Calu3 (cell line): ENCODE results near the gene PABPC3. TPM values are rescaled to one million over a fixed set of nuclear protein-coding genes. Genes with fewer than 3 reads are reported as not detected.

Experiments used
- BruUV-seq: library from RNA; stranded (reverse); fragments of 400-500 nt; replicated peaks from 2 replicates; lab custom pipeline; 2021; lab: Mats Ljungman, UMichigan
- CTCF ChIA-PET: fragments of 300-600 bp; sonication (Branson Sonifier 250); formaldehyde crosslinking; loops from one replicate; lab custom pipeline; 2022; ENCODE audit warnings: antibody characterized with exemption; lab: Charles Lee
- DNase-seq: peaks from one replicate; pipeline ENCODE4 v3.0.0; 2022
- H3K27ac Mint-ChIP-seq: one replicate; pipeline ENCODE4 v1.8.0; 2022; ENCODE audit warnings: mixed read lengths; ENCODE audit not compliant: unreplicated experiment
- H3K27me3 Mint-ChIP-seq: one replicate; pipeline ENCODE4 v1.8.0; 2022; ENCODE audit warnings: mixed read lengths; ENCODE audit not compliant: unreplicated experiment
- H3K36me3 Mint-ChIP-seq: one replicate; pipeline ENCODE4 v1.8.0; 2022; ENCODE audit warnings: mild to moderate bottlenecking, moderate library complexity, mixed read lengths; ENCODE audit not compliant: insufficient read depth, unreplicated experiment
- H3K4me1 Mint-ChIP-seq: one replicate; pipeline ENCODE4 v1.8.0; 2022; ENCODE audit warnings: mild to moderate bottlenecking, low read depth, mixed read lengths; ENCODE audit not compliant: unreplicated experiment
- H3K4me3 Mint-ChIP-seq: one replicate; pipeline ENCODE4 v1.8.0; 2022; ENCODE audit warnings: mild to moderate bottlenecking, low read depth, moderate library complexity, mixed read lengths; ENCODE audit not compliant: unreplicated experiment
- H3K9me3 Mint-ChIP-seq: one replicate; pipeline ENCODE4 v1.8.0; 2022; ENCODE audit warnings: low read depth, mixed read lengths; ENCODE audit not compliant: unreplicated experiment
- intact Hi-C: fragments of 100-400 bp; cut with micrococcal nuclease; formaldehyde crosslinking; loops from one replicate; pipeline ENCODE4 v1.10.0; 2022; ENCODE audit not compliant: unreplicated experiment
- total RNA-seq: library from RNA; stranded (reverse); gene quantifications from 2 replicates; pipeline ENCODE4 v1.2.3, GENCODE V29; 2022
- TF ChIP-seq, protein P1 (sequence below): fragments of 200-600 bp; IDR thresholded peaks from one replicate; pipeline ENCODE4 v1.8.0; 2022; ENCODE audit warnings: antibody characterized with exemption; ENCODE audit not compliant: unreplicated experiment

PABPC3 gene
- total RNA-seq, 1 experiment from 2014 or later: 0.28 TPM

DNA sequence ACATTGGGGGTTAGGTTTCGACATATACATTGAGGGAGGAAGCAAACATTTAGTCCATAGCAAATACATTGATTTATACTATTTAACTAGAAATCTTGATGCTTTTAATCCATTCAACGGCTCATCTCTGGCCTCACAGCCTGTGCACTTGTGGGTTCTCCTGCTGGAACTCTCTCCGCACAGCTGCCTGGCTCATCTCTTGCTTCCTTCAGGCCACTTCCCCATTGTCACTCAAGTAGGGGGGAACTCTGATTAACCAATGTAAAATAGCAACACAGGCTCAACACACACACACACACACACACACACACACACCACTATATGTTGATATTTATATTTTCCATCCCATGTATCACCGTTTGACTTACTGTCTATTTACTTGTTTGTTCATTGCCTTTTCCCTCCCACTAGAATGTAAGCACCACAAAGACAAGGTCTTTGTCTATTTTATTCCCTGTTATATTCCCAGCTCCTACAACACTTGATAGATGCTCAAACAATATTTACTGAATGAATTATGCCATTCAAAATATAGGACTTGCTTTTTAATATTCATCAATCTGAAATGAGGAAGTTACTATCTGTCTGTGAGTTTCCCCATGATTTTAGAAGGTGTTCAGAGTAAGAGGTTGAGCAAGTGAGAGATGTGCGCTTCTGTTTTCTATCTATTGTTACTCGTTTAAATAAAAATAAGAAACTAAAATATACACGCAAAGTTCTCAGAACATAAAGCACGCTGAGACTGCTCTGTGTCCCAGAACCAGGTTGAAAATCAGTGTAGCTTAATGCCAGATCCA lies 29.8 kb upstream of the PABPC3 start:
- H3K27me3 Mint-ChIP-seq: peaks cover 28% of the 10 kb centered on the region

DNA sequence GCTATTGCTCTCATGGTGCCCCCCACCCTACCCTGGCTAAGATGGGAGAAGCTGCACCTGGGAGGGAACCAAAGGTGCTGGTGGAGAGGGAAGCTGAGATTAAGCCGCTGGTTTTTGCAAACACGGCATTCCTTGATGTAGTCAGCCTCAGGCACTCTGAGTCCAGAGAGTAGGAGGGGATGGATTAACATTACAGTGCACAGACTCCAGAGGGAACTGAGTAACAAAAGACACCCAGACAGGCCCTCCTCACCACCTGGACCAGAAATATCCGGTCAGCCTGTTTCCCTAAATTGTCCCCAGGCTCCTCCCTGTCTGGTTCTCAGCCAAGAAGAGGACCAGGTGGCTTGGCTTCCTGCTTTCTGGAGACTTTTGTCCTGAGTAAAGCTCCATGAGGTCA lies 28.9 kb upstream of the PABPC3 start:
- Mint-ChIP-seq H3K4me3 (no peak overlapping the region), H3K36me3 (no peaks in the 10 kb centered on the region), H3K4me1 (no peaks in the 10 kb centered on the region), H3K9me3 (no peaks in the 10 kb centered on the region), H3K27ac (no peak overlapping the region), H3K27me3 (peaks cover 28% of the 10 kb centered on the region)
- DNase-seq: no peak
- CTCF ChIA-PET: interaction anchor here (0.8 to 0.9 kb wide), 2 partner anchors 8 to 108 kb away, joined by 3 to 4 read pairs; no protein-coding TSS in a partner anchor
- intact Hi-C loops: no loop called here
- BruUV-seq: no TSS peak
- TF ChIP-seq, protein P1, sequence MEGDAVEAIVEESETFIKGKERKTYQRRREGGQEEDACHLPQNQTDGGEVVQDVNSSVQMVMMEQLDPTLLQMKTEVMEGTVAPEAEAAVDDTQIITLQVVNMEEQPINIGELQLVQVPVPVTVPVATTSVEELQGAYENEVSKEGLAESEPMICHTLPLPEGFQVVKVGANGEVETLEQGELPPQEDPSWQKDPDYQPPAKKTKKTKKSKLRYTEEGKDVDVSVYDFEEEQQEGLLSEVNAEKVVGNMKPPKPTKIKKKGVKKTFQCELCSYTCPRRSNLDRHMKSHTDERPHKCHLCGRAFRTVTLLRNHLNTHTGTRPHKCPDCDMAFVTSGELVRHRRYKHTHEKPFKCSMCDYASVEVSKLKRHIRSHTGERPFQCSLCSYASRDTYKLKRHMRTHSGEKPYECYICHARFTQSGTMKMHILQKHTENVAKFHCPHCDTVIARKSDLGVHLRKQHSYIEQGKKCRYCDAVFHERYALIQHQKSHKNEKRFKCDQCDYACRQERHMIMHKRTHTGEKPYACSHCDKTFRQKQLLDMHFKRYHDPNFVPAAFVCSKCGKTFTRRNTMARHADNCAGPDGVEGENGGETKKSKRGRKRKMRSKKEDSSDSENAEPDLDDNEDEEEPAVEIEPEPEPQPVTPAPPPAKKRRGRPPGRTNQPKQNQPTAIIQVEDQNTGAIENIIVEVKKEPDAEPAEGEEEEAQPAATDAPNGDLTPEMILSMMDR: no peak

More for the DNA sequence above, 29.8 kb upstream of the PABPC3 start:
- TF ChIP-seq, protein P1: no peak
- CTCF ChIA-PET: no interaction called here
- DNase-seq: no peak
- intact Hi-C loops: no loop called here
- no peaks in the 10 kb centered on the region for H3K9me3 Mint-ChIP-seq
- H3K27ac Mint-ChIP-seq: no peak overlapping the region
- no peaks in the 10 kb centered on the region for H3K36me3 Mint-ChIP-seq
- no peak overlapping the region for H3K4me3 Mint-ChIP-seq
- H3K4me1 Mint-ChIP-seq: no peaks in the 10 kb centered on the region
- no TSS peak for BruUV-seq

DNA sequence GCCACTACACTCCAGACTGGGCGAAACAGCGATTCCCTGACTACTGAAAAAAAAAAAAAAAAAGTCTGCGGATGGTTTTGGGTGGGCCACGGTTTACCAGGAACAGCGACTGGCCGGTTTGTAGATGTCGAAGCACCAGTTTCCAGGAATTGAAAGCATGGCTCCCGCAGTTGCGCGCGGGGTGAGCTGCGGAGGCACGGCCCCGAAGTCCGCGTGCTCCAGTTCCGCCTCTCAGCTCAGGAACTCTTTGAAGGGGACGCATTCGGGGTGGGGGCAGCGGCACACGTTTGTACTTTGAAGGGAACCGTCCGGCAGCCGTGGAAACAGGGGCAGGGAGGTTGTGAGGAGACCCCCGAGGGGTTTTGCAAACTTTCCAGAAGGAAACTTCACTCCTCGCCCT lies 27.1 kb upstream of the PABPC3 start:
- Mint-ChIP-seq H3K27me3 (peaks cover 28% of the 10 kb centered on the region), H3K4me1 (no peaks in the 10 kb centered on the region), H3K36me3 (no peaks in the 10 kb centered on the region), H3K4me3 (no peak overlapping the region), H3K9me3 (no peaks in the 10 kb centered on the region), H3K27ac (no peak overlapping the region)
- CTCF ChIA-PET: interaction anchor here (0.6 kb wide), 1 partner anchor 19 kb away, joined by 4 read pairs; no protein-coding TSS in a partner anchor
- no peak for DNase-seq
- intact Hi-C loops: no loop called here
- no TSS peak for BruUV-seq
- TF ChIP-seq, protein P1: no peak

DNA sequence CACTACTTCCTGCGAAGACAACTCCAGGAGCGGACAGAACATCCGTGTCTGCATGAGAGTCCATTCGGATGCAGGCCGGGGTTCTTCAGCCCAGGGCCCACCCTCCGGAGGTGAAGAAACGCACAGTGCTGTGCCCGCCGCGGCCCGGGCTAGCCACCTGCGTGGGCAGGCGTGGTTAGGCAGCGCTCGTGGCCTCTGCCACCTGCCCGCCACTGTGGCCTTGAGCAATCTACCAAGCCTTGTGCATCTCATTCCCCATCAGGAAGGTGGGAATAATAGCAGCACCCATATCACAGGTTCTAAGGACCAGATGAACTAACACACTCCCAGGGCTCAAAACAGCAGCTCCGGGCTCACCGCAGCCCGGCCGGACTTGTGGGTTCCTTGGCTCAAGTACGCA lies 26.7 kb upstream of the PABPC3 start:
- Mint-ChIP-seq H3K4me1 (no peaks in the 10 kb centered on the region), H3K27ac (no peak overlapping the region), H3K36me3 (no peaks in the 10 kb centered on the region), H3K27me3 (peaks cover 28% of the 10 kb centered on the region), H3K9me3 (no peaks in the 10 kb centered on the region), H3K4me3 (no peak overlapping the region)
- intact Hi-C loops: no loop called here
- BruUV-seq: no TSS peak
- TF ChIP-seq, protein P1: no peak
- CTCF ChIA-PET: interaction anchor here (0.6 kb wide), 1 partner anchor 20 kb away, joined by 4 read pairs; no protein-coding TSS in a partner anchor
- DNase-seq: no peak
